ENCODE measurements around the gene LRP1B.

Gene LRP1B

DNA sequence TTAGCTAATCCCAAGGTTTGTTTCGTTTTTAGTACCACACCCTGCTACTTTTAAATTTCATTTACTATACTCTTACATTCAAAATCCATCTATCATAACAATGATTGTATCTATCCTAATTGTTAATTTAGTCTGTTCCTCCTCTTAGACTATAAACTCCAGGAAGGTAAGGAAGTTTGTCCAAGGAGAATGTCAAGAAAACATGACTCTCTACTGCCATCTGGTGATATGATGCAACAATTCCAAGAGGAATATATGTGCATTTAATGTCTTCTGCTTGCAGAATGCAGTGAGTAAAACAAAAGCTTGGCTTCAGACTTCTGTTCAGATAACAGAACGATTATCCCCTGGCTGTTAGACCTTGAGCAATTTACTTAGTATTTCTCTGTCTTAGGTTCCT is 1267.1 kb downstream of the LRP1B start:
- no peak for DNase-seq

DNA sequence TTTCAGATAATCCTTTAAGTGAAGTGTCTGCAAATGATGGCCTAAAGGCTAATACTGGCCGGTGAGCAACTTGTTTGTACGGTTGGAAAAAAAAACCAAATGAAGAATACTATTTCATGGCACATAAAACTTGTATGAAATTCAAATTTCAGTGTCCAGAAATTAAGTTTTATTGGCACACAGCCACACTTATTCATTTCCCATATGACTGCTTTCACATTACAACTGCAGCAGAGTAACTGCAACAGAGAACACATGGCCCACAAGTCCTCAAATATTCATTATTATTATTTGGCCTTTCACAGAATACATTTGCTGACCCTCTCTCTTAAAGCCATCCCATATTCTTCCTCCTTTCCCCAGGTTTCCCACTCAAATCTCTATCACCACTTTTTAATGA is 1268.6 kb downstream of the LRP1B start:
- DNase-seq = no peak

DNA sequence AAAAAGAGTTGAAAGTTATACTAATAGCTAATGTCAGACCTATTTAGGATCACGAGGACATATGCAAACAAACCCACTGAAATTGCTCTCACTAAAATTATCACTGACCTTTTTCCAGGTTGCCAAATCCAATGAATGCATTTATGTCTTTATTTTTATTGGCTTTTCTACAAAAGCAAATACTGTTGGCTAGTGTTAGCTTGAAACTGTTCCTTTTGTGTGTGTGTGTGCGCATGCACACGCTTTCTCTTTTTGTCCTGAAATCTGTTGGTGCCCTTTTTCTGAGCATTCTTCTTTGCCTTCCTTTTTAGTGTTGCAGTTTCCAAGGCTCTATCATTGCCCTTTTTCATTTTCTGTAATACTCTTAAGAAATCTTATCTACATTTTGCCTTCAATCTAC is 1269.2 kb downstream of the LRP1B start:
- DNase-seq = no peak

DNA sequence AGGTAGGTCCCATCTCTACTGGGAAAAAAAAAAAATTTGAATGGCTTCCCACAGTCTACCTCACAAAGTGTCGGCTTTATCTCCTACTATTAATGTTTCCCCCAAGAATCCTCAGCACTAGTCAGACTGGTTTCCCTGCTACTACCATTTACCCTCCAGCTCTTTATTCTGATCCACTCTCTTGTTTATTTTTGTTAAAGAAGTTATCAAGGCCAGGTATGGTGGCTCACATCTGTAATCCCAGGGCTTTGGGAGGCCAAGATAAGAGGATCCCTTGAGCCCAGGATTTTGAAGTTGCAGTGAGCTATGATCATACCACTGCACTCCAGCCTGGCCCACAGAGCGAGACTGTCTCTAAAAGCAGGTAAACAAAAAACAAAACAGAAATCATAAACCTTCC is 1275.3 kb downstream of the LRP1B start:
- no peak for DNase-seq

DNA sequence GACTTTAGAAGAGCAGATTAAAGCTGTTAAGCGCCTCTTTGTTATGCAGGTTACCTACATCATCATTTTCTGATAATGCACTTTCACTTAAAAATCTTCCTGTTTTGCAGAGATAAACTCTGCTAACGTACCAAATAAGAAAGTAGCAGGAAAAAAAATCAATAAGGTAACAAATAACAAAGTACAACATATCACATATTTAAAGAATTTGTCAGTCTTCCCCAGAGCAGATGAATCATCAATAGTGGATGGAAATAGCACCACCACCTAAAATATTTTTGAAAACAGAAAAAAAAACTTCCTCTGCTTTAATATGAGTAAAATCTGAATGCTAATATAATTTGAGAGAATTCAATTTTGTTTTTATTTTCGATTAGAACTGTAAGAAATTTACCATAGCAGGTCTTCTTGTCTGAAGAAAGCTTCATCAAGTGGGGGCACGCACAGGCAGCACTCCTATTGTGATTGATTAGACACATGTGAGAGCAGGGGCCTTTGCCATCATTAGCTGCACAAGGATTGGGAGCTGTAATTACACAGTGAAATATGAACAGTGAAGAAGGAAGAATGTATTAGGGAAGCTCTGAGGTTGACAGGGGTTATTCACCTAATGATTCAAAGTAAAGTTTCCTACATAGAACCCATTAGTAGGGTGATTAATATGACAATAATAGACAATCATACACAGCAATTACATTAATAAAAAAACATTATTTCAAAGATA is 1279.4 kb downstream of the LRP1B start:
- DNase-seq = no peak

DNA sequence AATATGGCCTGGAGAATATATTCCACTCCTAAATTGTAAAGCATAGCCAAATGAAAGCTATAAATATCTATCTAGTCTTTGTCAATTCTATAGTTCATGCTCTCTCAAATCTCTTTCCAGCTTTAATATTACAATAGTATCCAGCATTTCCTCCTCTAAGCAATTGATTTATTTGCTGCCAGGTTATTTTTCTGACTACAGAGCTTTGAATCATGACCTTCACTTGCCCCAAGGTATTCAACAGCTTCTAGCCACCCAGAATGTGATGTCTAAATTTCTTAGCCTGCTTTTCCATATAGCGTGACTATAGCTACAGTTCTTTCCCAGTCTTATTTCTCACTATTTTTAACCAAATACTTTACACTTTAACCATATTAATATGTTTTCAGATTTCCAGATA is 1287.6 kb downstream of the LRP1B start:
- DNase-seq = no peak

DNA sequence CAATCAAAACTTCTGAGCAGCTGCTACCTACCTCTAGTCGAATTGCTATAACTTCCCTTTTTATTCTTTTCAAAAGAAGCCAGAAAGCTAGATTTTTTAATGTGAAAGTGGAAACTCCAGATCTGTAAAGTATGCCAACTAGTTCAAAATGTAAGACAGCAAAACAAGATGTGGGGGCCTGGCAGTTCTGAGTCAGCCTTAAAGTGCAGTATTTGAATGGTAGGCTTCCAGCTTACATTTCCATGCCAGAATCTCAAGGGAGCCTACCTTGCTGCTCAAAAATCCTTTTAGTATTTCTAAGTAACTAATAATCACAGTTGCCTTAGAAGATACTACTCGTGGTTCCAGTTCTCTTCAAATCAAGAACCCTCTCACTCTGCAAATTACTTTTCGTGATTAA is 1288.7 kb downstream of the LRP1B start:
- DNase-seq = no peak

DNA sequence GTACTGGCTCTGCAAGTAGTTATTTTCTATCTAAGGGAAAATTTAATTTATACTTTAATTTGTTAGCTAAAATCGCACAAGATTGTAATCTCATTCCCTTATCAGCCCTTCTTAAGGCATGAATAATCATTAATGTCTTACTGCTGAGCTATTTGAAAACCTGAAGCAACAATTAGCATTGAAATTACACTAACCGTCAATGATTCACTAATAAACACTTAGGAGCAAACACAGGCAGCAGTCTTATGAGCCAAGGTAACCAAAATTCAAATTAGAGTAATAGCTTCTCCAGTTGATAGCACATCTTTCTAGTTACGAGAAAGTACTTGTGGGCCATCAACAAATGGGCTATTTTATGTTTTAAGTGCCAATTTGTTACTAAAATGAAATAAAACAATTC is 1289.7 kb downstream of the LRP1B start:
- no peak for DNase-seq

DNA sequence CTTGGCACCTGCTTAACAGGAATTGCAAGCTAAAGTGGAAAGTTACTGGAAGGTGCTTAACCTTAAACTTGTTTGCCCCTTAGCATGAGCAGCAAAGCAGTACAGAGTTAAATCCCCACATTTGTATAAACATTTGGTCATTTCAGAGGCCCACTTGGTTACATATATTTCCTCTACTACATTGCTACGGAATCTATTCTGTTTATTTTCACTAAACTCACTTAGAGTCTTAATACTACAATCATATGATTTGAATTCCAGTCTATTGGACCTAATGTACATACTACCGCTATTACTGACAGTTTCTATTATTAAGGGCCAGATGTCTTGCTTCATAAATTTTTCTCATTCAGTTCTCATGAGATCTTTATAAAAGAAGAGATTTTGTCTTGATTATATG is 1294.0 kb downstream of the LRP1B start:
- DNase-seq = no peak

DNA sequence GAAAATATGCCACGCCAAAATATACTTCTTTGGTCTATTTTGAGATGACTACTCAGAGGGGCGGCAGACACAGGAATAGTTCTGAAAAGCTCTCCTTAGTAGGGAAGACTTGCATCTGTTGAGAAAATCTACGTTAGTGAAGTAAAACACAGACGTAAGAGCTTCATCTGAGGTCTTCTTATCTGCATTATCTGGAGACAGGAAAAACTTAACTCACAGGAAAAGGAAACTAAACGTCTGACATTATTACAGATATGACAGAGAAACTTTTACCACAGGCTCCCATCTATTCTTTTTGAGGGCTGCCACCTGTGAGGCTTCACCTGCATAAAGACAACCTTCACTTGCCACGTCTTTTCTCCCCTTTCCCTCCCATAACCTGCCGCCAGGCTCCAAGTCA is 1295.7 kb downstream of the LRP1B start:
- no peak for DNase-seq

DNA sequence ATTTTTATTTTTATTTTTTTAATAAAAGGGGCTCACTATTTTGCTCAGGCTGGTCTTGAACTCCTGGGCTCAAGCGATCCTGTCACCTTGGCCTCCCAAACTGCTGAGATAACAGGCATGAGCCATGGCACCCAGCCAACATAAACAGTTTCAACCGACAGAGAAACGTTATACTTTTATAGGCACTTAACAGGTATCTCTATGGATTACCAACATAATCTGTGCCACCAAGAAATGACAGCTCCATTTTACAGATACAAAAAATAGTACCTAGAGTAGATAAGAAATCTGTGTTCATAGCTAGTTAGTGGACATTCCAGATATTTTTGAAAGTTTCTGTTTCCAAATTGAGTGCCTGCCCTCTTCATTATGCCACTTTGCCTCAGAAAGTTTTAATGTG is 1316.7 kb downstream of the LRP1B start:
- no peak for DNase-seq

DNA sequence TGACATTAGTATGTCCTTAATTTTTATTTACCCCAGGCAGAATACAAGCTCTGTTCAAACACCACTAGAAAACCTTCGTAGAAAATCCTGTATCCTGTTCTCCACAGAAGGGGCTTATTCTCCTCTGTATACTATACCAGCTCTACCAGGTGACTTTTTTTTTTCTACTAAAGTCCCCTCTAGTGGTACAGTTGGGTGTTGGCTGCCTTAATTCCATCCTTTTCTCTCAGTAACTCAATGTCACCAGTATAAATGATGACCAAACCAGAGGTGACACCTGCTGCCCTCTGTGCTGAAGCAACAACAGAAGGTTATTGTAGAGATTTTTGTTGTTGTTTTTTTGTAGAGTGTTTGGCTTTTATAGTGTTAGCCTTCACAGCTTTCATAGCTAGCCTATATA is 1322.0 kb downstream of the LRP1B start:
- no peak for DNase-seq

DNA sequence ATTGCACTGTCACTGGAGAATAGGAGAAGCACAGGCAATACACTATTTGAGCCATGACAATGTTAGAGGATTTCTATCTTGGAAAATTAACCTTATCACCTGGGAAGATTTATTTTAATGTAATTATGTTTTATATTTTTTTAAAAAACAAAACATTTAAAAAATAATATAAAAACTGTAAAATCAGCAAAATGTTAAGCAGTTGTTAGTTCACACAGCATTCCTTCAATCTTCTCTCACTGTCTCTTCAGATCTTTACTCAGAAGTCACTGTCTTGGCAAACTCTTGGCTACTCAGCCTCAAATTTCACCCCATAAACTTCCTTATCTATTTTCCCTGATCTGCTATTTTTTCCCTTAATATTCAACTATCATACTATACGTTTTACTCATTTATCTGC is 1322.6 kb downstream of the LRP1B start:
- no peak for DNase-seq

DNA sequence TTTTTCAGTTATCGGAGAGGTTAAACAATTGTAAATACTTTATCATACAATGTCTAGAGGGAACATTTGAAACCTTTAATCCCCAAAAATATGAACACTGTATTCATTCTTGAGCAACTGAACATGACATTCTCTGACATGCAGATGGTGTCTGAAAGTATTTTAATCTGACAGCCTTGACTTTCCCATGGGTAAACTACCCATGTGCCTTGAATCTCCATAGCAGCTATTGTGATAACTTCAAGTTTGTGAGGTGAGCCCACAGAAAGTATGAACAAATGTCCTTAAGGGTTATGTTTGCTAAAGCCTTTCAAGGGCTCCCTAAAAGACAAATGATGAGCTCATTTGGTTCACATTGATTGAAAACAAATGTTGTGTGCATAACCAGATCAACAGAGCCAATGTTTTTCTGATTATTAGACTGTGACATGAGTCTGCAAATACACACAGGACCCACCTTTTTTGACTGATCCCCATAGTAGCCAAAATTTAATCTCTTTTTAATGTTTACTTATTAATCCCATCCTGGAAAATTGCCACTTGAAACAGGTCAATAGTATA is 1326.0 kb downstream of the LRP1B start:
- DNase-seq = no peak

DNA sequence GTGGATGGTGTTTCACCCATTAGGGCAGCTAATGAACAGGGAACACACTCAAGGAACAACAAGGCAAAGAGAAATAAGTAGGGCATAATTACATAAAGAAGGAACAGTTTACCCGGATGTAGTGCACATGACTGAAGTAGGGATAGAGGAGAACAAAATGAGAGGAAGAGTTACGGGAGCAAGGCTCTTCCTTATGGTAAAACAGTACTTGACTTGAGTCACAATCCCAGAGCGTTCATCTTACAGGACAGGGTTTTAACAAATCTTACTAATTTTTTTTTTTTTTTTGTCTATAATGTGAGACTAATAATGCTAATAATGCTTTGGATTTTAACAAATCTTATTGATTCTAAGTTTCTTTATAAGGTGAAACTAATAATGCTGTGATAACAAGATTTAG is 1329.5 kb downstream of the LRP1B start:
- DNase-seq = no peak

DNA sequence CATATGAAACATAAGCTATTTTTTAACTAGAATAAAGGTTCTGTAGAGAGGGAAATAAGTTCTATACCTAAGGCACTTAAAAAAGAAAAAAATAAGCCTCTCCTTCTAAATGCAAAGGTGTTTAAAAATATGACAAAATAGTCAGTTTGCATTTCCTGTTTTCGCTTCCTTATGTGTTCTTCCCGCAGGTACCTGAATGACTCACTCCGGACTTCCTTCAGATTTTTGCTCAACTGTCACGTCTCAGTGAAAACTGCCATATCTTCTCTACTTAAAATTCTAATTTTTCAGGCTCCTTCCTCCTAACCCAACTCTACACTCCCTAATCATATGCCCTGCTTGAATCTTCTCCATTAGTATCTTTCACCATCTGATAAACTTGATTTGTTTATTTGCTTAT is 1333.1 kb downstream of the LRP1B start:
- no peak for DNase-seq

DNA sequence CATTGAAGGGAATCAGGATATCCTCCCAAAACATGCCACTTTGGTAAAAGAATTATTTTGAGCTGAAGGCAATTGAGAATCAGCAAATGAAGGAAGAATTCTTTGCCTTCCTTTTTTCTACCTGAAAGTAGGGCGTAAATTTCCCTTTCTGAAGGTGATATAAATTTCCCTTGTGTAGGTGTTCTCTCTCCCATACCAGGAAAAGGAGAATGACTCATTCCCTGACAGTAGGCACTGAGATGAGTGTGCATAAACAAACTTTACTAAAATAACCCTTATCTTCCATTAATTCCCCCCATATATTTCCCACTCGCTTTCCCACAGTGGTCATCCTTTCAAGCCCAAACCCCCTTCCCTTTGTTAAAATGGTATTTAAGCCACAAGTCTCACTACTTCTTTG is 1339.0 kb downstream of the LRP1B start:
- no peak for DNase-seq

DNA sequence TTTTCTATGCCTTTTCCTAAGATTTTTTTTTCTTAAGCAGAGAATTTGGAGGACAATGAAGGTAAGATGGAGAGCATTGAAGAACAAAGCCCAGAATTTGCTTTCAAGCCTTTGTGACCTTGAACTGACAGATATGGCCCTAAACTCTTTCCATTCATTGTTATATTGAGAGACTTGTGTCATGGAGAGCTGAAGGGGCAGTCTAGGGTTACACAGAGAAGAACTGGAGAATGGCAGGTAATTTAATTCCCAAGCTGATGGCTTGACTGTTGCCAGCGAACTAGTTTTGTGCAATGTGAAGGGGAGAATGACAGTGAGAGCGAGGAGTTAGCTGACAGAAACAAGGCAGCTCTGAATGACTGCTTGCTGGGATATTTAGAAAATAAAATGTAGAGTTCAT is 1344.2 kb downstream of the LRP1B start:
- no peak for DNase-seq

DNA sequence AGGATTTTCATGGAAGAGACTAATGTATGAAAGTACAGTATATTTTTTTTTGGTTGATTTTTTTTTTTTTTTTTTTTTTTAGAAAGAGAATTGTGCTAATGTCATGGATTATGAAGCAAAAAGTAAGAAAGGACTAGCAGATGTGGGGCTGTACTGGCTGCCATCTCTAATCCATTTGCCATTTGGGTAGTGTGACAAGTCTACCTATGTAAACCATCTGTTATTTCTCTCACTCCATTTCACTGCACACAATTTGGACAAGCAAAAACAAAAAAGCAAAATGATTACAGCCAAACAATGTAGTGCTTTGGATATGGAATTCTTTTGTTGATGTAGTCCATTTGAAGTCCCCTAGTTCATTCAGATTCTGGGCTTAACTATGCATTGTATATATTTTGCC is 1355.4 kb downstream of the LRP1B start:
- no peak for DNase-seq

DNA sequence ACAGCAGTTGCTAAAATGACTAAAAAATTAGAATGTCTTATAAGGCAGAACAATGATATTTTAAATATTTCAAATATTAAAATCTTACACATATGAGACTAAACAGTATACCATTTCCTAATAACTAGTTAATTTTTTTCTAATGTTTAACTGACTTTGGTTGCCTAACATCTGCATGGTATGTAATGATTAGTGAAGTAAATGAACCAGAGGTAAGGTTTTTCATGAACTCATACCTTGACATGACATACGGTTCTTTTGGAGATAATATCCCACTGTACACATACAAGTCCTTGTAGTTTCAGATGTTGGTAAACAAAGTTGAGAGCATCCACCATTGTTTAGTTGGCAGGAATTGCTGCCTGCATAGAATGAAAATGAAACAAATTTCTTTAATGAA is 1360.2 kb downstream of the LRP1B start:
- no peak for DNase-seq

DNA sequence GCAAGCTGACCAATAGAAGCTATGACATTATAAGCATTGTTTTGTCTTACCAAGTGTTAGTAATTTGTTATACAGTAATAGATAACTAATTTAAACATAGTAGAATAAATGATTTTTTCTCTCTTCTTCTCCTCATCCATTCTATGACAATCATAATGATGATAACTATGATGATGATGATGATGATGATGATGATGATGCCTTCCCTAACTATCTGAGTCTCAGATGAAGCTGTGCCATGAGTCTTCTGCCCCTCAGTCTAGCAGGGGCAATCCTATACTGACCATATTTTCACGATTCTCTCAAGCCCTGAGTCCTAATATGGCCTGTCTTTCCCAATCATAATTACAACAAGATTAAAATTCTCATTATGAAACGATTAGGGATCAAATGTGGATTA is 1369.0 kb downstream of the LRP1B start:
- DNase-seq = no peak

DNA sequence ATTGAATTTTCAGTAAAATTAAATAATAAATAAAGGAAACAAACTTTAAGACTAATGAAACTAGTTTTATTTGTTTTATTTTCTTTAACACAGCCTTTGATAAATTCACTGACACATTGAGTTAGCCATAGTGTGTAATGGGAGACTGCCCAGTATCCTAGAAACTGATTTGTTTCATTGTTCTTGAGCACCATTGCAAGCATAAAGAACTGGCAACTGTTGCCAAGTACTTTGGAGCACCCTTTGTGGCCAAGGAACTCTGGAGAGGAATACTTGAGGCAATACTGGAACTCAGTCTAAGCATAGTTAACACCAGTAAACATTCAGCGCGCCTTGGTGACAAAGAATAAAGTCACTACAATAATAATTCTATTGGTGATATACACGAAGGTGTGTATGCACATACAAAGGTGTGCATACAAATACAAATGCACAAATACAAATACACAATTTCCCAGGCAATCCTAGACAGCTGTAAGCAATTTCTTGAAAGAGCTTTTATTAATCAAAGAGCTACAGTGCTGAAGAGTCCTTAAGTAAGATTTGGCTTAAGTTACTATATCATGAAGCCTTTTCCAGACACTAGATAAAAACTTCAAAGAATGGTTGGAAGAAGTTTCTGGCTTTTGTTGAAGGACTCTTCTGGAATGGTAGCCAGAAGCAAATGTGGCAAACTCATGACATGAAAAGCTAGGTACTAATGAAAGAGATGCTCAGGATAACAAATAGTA is 1371.2 kb downstream of the LRP1B start:
- DNase-seq = no peak

DNA sequence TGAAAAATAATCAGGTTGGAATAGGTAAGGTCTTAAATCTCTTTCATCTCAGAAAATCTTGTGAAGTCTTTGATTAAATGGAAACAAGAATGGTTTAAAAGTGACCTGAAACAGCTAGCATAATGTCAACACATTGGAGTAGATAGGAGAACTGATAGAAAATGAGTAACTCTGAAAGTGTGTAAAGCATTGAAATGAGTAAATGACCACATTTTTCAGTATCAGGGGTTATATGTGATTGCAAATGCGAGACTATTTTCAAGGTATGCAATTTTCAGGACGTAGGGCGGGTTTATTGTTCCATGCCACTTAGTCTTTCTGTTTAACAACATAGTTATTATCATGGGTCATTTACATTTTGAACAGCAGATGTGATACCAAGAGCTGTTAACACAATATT is 1383.2 kb downstream of the LRP1B start:
- DNase-seq = no peak

DNA sequence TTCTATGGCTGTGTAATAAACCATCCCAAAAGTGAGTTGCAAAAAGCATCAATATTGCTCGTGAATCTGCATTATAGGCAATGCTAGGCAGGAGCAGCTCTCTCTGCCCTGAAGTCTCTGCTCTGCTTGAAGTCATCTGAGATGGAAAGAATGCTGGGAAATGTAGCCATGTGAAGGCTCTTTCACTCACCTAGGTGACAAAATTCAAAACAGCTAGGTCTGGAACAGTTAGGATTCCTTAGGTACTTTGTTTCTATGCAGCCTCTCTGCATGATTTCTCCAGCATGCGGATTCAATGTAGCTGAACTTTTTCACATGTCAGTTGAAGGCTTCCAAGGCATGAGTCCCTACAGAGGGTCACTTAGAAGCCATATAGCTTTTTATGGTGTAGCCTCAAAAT is 1383.7 kb downstream of the LRP1B start:
- no peak for DNase-seq

DNA sequence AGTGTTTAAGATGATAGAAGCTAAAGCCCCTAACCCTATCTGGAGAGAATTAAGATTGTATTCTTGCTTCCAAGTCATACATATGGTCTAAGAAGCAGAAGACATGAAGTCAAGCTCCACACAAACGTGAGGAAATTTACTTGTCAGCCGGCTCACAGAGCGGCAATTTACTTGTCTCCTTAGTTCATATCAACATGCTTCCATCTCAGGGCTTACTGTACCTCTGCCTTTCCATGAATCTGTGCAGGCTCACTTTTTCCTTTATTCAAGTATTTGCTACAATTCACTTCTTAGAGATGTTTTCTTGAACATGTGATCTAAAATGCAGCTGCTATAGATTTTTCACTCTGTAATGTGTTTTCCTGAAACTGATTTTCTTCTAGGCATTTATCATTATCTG is 1386.4 kb downstream of the LRP1B start:
- no peak for DNase-seq

All from CD4-positive, alpha-beta T cell treated with Interleukin-6 for 4 hours (primary cell).